NCI-H226 (cell line): ENCODE measurements around the gene ADAMTS10.
"Not testable (repeated sequence)": the region's sequence is repeated elsewhere in the genome, so short reads cannot be mapped to it uniquely, and the experiment has no call there.

ENCODE experiments used
- DNase-seq: peaks from one replicate; pipeline ENCODE4 v3.0.0-alpha.2; 2015

ADAMTS10 gene

DNA sequence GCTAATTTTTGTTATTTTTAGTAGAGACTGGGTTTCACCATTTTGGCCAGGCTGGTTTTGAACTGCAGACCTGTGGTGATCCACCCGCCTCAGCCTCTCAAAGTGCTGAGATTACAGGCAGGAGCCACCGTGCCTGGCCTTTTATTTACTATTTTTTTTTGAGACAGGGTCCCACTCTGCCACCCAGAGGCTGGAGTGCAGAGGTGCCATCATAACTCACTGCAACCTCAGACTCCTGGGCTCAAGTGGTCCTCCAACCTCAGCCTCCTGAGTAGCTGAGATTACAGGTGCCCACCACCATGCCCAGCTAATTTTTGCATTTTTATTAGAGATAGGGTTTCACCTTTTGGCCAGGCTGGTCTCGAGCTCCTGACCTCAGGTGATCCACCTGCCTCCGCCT lies 12.4 kb upstream of the ADAMTS10 start:
- not testable (repeated sequence) for DNase-seq

DNA sequence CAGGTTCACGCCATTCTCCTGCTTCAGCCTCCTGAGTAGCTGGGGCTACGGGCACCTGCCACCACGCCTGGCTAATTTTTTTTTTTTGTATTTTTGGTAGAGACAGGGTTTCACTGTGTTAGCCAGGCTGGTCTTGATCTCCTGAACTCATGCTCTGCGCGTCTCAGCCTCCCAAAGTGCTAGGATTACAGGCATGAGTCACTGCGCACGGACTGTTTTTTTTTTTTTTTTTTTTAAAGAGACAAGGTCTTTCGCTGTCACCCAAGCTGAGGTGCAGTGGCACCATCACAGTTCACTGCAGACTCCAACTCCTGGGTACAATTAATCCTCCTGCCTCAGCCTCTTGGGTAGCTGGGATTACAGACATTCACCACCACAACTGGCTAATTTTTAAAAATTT lies 8.2 kb upstream of the ADAMTS10 start:
- DNase-seq: no peak

DNA sequence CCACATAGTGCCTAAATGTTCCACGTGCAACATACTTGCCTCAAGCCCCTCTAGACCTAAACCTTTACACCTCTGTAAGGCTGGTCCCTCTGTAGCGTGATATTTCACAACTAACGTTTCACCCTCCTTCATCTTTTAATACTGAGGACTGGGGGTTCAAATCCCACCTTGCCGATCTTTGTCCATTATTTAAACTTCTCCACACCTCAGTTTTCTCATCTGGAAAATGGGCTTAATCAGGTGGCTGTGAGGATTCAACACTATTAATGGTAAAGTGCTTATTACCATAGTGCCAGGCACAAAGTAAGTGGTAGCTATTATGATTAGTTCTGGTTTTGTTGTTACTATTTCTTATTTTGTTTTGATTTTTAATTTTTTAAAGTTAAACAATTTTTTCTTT lies 7.5 kb upstream of the ADAMTS10 start:
- DNase-seq: no peak

DNA sequence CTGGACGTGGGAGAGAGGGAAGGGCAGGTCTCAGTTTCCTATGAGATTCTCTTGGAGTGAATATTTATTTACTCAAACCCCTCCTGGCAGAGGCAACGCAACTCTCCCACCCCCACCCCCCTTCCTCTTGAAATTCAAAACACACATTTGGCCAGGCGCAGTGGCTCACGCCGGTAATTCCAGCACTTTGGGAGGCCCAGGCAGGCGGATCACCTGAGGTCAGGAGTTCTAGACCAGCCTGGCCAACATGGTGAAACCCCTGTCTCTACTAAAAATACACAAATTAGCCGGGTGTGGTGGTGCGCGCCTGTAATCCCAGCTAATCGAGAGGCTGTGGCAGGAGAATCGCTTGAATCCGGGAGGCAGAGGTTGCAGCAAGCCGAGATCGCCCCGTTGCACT lies 6.8 kb upstream of the ADAMTS10 start:
- DNase-seq: not testable (repeated sequence)

DNA sequence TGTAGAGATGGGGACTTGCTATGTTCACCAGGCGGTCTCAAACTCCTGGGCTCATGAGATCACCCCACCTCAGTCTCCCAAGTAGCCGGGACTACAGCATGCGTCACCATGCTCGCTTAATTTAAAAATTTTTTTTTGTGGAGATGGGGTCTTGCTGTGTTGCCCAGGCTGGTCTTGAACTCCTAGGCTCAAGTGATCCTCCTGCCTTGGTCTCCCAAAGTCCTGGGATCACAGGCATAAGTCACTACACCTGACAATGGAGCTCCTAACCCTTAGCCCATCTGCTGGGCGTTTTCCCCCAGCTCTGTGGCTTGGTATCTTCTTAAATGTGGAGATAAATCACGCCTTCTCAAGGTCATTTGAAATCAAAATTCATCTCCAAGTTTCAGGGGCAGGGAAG lies 6.3 kb upstream of the ADAMTS10 start:
- DNase-seq: no peak

DNA sequence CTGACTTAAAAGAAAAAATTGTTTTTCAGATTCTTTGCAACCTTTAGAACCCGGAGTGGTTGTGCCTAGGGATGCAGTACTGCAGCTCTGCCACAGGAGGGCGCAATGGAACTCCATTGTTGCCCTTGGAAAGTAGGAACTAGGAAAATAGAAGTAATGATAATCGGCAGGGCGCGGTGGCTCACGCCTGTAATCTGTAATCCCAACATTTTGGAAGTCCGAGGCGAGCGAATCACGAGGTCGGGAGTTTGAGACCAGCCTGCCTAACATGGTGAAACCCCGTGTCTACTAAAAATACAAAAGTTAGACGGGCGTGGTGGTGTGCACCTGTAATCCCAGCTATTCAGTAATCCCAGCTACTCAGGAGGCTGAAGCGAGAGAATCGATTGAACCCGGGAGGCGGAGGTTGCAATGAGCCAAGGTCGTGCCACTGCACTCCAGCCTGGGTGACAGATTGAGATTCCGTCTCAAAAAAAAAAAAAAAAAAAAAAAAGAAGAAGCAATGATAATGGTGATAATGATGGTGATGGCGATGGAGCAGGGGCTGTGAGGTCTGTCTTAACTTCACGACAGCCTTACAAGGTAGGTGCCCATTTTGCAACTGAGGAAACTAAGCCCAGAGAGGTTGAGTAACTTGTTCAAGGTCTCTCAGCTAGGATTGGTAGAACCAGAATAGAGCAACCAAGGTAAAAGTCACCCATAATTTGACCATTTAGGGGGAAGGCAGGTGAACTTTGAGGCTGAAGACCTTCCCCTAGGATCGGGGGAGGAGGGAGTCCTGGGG lies 5.5 kb upstream of the ADAMTS10 start:
- DNase-seq: peak; percentile 45

DNA sequence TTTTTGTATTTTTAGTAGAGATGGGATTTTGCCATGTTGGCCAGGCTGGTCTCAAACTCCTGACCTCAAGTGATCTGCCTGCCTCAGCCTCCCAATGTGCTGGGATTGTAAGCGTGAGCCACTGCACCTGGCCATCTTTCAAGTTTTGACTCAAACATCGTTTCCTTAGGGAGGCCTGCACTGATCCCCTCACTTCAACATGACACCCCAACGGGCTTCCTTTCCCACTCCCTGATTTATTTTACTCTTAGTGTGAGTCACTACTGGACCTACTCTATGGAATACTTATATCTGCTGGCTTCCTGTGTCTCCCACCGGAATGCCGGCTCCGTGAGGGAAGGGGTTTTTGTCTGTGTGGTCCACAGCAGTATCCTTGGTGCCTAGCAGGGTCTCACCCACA lies 4.5 kb upstream of the ADAMTS10 start:
- peak; percentile 73 for DNase-seq

DNA sequence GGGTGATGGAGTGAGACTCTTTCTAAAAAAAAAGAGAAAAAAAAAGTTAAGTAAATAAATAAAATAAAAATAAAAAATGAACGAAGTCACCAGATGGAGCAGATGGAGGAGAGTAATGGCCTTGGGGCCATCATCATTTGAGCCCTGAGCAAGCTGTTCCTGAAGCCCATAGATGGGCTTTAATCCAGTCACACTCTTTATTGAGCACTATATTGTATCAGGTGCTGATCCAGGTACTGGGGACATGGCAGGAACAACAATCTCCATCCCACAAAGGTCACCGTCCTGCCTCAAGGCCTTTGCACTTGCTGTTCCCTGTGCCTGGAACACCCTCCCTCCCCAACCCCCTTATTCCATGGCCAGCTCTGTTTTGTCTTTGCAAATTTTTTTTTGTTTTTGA lies 3.9 kb upstream of the ADAMTS10 start:
- no peak for DNase-seq

DNA sequence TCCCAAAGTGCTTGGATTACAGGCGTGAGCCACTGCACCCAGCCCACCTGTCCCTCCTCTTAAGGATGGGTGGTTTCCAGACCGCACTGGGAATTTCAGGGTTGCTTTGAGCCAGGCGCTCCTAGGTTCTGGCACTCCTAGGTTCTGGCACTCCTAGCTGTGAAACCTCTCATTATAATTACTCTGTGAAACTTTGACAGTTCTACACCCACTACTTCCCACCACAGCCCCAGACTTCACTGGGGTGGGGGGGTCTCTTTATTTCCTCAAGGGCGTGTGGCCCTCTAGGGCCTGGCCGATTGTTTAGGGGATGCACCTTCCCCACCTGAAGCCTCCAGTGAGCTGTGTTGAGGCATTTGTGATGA lies 2.3 kb upstream of the ADAMTS10 start:
- no peak for DNase-seq

DNA sequence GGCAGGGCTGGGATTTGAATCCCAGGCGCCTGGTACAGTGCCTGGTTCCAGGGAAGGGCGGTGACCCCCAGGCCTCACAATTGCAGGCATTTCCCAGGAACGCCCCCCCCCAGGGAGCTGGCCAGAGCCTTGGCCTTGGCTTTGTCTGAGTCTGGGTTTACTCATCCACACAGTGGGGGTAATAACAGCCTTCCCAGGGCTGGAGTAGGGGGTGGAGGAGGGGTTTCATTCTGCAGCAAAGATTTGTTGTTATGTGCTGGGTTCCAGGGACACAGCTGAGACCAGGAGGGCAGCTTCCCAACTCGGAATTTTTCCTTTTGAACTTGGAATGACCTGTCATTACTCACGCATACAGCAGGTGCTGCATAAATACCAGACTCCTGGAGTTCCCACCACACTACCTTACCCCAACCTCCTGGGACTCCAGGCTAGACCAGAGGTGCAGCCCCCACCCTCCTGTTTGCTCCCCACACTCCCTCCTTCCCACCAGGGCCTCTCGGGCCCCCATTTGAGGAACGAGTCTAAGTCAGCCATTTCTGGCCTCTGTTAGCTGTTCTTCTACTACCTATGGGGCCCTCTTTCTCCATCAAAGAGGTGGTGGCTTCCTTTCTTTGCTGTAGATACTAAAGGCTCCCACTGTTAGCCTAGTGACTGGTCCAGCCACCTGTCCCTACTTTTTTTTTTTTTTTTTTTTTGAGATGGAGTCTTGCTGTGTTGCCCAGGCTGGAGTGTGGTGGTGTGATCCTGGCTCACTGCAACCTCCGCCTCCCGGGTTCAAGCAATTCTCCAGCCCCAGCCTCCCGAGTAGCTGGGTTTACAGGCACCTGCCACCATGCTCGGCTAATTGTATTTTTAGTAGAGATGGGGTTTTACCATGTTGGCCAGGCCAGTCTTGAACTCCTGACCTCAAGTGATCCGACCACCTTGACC lies 1.6 kb upstream of the ADAMTS10 start:
- DNase-seq: peak; percentile 72

DNA sequence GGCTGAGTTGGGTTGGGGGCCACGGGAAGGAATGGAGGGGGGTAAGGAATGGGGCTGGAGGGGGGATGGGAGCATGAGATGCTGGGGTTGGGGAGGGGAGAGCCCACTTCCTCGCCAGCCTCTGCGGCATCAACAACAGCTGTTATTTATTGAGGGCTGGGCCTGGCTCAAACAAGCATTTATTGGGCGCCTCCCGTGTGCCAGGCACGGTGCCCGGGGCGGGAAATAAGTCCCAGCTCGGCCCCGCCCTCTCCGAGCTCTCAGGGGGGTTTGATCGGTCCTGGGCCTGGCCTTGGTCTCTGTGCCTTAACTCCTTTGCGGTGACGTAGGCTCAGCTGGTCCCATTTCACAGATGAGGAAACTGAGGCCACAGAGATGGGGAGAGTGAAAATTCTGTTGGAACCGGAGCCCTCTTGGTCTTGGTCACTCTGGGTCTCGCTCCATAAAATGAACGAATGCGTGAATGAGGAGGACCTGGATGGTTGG lies 919 bp upstream of the ADAMTS10 start:
- no peak for DNase-seq

DNA sequence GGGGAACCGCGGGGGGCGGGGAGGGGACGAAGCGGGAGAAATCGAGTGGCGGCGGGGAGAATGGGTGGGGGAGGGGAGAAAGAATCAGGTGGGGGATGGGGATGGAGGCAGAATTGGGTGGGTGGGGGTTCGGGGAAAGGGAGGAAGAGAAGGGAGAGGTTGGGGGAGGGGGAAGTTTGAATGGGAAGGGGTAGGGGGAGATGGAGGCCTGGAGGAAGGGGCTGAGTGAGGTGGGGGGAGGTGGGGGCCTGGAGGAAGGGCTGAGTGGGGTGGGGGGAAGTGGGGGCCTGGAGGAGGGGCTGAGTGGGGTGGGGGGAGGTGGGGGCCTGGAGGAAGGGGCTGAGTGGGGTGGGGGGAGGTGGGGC lies 403 bp upstream of the ADAMTS10 start:
- DNase-seq: no peak

DNA sequence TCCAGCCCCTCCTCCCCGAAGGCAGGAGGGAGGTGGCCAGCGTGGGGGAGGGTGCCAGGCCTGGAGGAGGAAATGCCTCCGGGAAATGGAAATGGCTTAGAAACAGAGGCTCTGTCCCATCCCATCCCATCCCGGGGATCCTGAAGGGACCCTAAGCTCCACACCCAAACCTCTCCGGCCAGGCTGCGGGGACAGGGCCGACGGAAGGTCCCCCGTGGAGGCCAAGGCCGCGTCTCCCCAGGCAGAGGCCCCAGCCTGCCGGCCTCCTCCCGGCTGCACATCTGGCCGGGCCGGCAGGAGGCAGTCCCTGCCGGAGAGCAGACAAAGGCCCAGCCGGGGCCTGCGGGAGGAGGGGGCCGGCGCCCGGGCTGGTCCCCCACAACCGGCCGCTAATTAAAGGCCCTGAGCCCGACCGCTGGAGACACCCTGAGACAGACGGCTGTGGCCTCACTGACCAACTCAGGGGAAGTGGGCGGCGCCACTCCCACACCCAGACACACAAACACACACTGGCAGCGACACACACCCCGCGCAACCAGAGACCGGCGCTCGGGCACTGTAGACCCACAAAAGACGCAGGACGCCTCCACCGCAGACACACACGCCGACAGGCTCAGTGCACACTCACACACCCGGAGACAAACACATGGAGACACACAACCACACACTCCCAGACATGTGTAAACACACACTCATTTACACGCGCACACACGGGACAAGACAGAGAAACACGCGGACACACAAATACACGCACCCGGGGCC lies 1.1 kb downstream of the ADAMTS10 start:
- peak; percentile 59 for DNase-seq

DNA sequence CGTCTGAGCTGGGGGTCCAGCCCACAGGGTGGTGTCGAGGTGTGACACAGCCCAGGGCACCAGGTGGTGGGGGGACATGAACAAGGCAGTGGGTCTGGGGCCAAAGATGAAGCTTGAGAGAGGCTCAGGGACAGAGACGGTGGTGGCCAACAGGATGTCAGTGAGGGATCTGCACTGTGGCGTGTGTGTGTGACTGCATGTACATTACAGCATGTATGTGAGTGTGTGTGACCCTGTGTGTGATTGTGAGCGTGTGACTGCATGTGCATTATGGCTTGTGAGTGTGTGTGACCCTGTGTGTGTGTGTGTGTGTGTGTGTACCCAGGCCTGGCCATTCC lies 1.6 kb downstream of the ADAMTS10 start:
- no peak for DNase-seq

DNA sequence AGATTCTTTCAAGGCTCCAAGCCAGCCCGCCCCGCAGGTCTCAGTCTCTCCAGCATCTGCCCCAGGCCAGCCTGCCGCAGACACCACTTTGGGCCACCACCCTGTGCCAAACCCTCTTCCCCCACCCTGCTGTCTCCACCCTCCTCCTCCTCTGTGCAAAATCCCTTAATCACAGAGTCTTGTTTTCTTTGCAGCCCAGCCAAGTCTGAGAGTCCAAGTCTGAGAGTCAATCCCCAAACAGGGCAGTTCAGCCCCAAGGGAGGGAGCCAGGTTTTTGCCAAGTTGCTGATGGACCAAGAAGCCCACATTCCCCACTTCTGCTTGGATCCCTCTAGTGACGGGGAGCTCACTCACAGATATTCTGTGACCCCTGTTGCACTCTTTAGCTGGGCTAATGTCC lies 3.1 kb downstream of the ADAMTS10 start:
- no peak for DNase-seq

DNA sequence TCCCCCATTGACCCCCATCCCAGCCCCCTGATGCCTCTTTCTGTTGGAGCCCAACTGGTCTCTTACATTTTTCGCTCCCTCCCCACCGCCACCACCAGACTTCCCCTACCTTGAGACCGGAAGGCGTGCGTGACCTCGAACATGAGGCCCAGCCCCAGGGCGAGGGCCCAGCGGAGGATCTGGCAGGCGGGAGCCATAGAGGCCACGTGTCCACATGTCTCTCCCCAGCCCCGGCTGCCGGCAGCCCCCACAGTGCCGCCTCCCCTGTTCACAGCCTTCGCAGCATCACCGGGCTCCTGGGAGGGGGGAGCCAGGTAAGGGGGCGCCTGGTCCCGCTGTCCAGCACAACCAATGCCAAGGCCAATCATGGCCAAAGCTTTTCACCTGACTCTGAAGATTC lies 5.0 kb downstream of the ADAMTS10 start:
- DNase-seq: no peak

DNA sequence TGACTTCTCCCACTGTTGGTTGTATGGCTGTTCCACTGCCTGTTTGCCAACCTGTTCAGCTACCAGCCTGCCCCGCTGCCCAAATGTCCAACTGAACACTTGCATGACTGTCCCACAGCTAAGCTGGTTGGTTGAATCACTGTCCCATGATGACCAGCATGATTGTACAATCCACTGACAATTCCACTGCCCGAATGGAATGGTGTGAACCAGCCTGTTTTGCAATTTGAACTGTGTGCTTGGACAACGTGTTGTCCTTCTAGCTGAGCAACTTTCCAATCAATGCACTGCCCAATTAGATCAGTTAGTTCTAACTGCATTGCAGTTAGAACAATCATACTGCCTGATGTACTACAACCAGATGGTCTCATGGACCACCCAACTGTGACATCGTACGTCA lies 8.7 kb downstream of the ADAMTS10 start:
- DNase-seq: no peak

DNA sequence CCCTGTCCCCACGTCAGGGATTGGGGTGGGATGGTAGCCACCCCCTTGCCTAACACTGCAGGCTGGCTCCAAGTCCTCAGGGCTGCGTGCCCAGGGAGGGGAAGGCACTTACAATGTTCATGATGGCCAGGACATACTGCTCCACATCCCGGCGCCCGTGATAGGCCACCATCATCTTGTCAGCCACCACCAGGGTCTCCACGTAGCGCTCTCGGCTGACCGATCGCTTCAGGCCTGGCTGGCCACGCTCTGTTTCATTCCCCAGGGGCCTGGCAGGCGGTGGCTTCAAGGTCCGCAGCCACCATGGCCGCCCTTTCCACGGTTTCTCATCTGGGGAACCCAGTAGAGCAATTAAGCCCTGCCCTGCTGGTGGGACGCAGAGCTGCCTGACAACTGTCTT lies 9.7 kb downstream of the ADAMTS10 start:
- DNase-seq: no peak

DNA sequence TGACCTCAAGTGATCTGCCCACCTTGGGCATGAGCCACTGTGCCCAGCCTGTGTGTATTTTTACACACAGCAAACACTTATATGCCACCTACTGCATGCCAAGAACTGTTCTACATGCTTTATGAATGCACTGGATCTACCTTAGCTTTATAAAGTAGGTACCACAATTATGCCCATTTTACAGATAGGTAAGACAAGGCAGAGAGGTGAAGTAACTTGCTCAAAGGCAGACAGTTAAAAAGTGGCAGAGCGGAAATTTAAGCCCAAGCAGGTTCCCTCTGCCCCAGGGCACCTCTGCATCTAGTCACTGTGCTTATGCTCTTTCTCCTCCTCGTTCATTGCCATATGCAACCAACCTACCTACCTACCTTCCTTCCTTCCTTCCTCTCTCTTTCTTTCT lies 10.5 kb downstream of the ADAMTS10 start:
- DNase-seq: no peak

DNA sequence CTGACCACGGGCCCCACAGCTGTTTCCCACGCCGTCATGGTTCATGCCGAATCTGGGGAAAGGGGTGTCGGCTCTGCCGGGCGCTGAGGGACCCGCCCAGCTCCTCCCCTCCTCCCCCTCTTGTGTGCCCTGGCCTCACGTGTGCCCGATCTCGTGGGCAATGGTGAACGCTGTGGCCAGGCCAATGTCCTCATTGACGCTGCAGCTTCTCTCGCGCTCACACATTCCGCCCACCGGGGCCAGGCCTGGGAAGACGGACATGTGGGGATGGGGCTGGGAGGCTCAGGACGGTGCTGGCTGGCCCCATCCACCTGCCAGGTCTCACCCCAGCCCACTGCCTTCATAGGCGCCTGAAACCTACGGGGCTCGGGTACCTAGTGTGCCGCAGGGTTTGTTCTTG lies 14.3 kb downstream of the ADAMTS10 start:
- no peak for DNase-seq

DNA sequence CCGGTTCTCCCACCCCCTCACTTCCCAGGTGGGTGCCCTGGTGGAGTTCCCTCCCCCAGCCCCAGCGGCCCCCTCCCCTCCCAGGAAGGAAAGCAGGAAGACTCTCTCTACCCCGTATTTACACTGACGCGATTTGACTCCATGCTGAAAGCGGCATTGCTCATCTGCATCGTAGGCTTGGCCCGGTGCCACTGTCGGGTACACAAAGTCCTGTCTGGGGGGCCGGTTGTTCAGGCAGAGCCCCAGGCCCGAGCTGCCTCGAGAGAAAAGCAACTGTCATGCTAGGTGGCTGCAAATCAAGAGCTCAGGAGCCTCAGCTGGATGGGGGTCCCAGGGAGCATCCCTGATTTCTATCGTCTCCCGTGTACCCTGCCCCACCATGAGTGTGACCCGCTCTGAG lies 14.9 kb downstream of the ADAMTS10 start:
- DNase-seq: no peak

DNA sequence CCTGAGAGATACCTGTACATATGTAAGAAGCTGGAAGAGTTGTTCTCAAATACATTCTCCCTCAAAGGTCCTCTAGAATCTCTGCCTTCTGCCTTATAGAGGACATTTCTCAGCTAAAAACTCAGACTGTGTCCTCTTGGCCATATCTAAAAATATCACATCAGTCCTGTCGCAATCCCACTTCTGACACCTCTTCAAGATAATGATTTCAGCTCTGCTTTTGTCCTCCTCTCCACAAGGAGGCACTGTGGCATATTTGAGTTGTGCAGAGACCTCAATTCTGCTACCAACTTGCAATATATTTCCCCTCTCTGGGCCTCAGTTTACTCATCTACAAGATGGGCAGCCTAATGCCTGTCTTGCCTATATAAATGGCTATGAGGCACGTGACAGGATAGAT lies 16.6 kb downstream of the ADAMTS10 start:
- no peak for DNase-seq

DNA sequence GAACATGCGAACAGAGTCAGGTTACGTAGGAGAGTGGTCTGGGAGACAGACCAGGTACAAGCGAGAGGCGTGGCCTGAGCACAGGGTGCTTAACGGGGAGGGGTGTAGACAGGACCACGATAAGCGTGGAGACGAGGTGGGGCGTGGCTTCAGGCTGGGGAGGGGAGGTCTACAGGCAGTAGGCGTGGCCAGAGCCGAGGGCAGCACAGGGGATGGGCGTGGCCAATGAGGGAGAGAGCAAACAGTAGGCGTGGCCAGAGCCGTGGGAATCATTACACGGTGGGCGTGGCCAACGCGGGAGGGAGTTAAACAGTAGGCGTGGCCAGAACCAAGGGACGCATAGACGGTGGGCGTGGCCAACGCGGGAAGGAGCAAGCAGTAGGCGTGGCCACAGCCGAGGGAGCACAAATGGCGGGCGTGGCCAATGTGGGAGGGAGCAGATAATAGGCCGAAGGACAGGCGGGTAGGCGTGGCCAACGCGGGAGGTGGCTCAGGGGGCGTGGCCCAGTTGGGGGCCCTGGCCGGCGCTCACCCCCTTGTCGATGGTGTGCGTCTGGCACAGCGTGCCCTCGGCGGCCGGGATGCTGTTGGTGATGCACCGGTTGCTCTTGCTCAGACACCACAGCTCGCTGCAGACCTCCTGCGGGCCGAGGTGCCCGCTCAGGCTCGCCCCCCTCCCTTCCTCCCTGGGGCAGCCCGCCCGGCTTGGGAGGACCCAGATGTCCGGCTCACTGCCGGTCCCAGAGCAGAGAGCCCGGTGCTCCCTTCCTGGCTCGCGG lies 18.1 kb downstream of the ADAMTS10 start:
- peak; percentile 90 for DNase-seq
